ENCODE data around the gene PKP4. TPM values are rescaled to one million over a fixed set of nuclear protein-coding genes. Genes with fewer than 3 reads are reported as not detected.
A peak's percentile ranks its signal among the peaks of the same experiment; 100 is the strongest.

Gene PKP4
- total and polyA plus RNA-seq, 9 of the 15 experiments (the other 6 are each of a cell fraction or from before 2014, with no cell fraction given) = 24.6 to 99.1 (median 74.0) TPM

DNA sequence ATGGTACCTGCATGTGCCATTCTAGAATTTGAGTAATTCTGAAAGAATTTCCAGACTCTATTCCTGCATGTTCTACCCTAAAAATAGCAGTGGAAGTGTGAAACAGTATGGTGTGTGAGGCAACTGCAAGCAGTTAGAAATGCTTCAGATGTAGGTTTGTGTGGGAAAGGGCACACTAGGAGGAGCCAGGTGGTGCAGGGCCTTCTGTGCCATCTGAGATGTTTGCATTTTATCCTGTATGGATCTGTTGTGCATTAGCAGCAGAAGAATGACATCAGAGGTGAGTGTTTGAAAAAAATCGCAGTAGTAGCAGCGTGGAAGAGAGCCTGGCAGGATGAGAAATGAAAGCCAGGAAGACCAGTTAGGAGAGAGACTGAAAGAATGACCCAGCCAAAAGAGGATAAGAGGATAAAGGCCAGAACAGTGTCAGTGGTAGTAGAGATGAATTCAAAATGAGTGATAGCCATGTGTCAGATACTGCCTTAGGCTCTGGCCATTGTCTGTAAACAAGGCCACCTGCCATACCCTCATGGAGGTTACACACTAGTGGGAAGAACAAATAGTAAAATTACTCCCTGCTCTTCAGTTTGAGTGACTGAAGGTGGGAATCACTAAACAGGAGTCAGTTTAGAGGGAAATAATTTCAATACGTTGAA lies 142.2 kb downstream of the PKP4 start:
- no peak overlapping the region for H2AFZ ChIP-seq (ENCODE audit: low read depth, low read length)
- DNase-seq (ENCODE audit: extremely low read depth in 1 of 4, low spot score in 3 of 4) (no peak), ATAC-seq (peak; percentile 58), FAIRE-seq (no peak)
- H4K20me1 ChIP-seq (replicated peaks; ENCODE audit: control insufficient read depth, insufficient read depth, low read length) = no peaks in the 10 kb centered on the region
- intact Hi-C loops (cut with micrococcal nuclease) = no loop called here
- in situ Hi-C loops (cut with MboI) = no loop called here
- 92% methylated on average over 3 of the region's 3 CpGs for WGBS (ENCODE audit: insufficient coverage, low coverage, missing lambda C conversion rate)
- no TSS peak for BruUV-seq (replicated peaks)
- H3K9me1 ChIP-seq (ENCODE audit: control insufficient read depth, insufficient read depth, low read length) = no peaks in the 10 kb centered on the region
- peaks cover 0 to 6% of the 10 kb centered on the region in 2 experiments; a peak in 1 of 5 replicates for H3K4me1 ChIP-seq (replicated peaks in 1 of 2; ENCODE audit: control insufficient read depth in 2 of 2, insufficient read depth in 2 of 2, low read length in 2 of 2)
- H3K36me3 ChIP-seq (ENCODE audit: control insufficient read depth, insufficient read depth, low read length) = peaks cover 13% of the 10 kb centered on the region; the same call in 2 of the 3 replicates
- H3K27ac ChIP-seq (ENCODE audit: extremely low read depth, low read depth, low read length) = no peak overlapping the region
- no peak overlapping the region for H3K4me3 ChIP-seq
- no peaks in the 10 kb centered on the region for H3K27me3 ChIP-seq (ENCODE audit: control insufficient read depth in 2 of 2, insufficient read depth in 2 of 2, low read length in 2 of 2)
- H3K79me2 ChIP-seq (ENCODE audit: control insufficient read depth, insufficient read depth, low read length) = no peaks in the 10 kb centered on the region
- CTCF ChIA-PET (ENCODE audit: low intra/inter-chr PET ratio) = no interaction called here
- POLR2A ChIA-PET = no interaction called here
- no peak overlapping the region for H3K4me2 ChIP-seq (ENCODE audit: insufficient read depth, low read length)
- H3K9me3 ChIP-seq (replicated peaks; ENCODE audit: control insufficient read depth, insufficient read depth, low read depth, low read length) = no peaks in the 10 kb centered on the region
- no peak overlapping the region for H3K9ac ChIP-seq (ENCODE audit: insufficient read depth in 1 of 2, low read depth in 2 of 2, low read length in 2 of 2)
- no peak for TF ChIP-seq CC2D1A (IDR thresholded peaks at IDR 0.05)
- TF ChIP-seq HDGF (IDR thresholded peaks at IDR 0.05) = no peak
- no peak for TF ChIP-seq YY1 (IDR thresholded peaks at IDR 0.05; ENCODE audit: borderline replicate concordance in 1 of 3, control insufficient read depth in 1 of 3, extremely low read depth in 1 of 3, insufficient read depth in 3 of 3, insufficient read length in 1 of 3, insufficient replicate concordance in 2 of 3, low read depth in 1 of 3, low read length in 2 of 3)
- TF ChIP-seq, protein P1, sequence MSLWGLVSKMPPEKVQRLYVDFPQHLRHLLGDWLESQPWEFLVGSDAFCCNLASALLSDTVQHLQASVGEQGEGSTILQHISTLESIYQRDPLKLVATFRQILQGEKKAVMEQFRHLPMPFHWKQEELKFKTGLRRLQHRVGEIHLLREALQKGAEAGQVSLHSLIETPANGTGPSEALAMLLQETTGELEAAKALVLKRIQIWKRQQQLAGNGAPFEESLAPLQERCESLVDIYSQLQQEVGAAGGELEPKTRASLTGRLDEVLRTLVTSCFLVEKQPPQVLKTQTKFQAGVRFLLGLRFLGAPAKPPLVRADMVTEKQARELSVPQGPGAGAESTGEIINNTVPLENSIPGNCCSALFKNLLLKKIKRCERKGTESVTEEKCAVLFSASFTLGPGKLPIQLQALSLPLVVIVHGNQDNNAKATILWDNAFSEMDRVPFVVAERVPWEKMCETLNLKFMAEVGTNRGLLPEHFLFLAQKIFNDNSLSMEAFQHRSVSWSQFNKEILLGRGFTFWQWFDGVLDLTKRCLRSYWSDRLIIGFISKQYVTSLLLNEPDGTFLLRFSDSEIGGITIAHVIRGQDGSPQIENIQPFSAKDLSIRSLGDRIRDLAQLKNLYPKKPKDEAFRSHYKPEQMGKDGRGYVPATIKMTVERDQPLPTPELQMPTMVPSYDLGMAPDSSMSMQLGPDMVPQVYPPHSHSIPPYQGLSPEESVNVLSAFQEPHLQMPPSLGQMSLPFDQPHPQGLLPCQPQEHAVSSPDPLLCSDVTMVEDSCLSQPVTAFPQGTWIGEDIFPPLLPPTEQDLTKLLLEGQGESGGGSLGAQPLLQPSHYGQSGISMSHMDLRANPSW (CRISPR knock-in tag; IDR thresholded peaks at IDR 0.05) = no peak
- TF ChIP-seq MCM5 (IDR thresholded peaks at IDR 0.05; ENCODE audit: low read depth) = no peak
- TF ChIP-seq, protein P2, sequence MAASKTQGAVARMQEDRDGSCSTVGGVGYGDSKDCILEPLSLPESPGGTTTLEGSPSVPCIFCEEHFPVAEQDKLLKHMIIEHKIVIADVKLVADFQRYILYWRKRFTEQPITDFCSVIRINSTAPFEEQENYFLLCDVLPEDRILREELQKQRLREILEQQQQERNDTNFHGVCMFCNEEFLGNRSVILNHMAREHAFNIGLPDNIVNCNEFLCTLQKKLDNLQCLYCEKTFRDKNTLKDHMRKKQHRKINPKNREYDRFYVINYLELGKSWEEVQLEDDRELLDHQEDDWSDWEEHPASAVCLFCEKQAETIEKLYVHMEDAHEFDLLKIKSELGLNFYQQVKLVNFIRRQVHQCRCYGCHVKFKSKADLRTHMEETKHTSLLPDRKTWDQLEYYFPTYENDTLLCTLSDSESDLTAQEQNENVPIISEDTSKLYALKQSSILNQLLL (CRISPR knock-in tag; IDR thresholded peaks at IDR 0.05; ENCODE audit: borderline replicate concordance) = no peak
- TF ChIP-seq, protein P3, sequence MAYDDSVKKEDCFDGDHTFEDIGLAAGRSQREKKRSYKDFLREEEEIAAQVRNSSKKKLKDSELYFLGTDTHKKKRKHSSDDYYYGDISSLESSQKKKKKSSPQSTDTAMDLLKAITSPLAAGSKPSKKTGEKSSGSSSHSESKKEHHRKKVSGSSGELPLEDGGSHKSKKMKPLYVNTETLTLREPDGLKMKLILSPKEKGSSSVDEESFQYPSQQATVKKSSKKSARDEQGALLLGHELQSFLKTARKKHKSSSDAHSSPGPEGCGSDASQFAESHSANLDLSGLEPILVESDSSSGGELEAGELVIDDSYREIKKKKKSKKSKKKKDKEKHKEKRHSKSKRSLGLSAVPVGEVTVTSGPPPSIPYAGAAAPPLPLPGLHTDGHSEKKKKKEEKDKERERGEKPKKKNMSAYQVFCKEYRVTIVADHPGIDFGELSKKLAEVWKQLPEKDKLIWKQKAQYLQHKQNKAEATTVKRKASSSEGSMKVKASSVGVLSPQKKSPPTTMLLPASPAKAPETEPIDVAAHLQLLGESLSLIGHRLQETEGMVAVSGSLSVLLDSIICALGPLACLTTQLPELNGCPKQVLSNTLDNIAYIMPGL (CRISPR knock-in tag; IDR thresholded peaks at IDR 0.05) = no peak
- no peak for TF ChIP-seq ZNF212 (CRISPR knock-in tag; IDR thresholded peaks at IDR 0.05)
- TF ChIP-seq CTBP1 (IDR thresholded peaks at IDR 0.05; ENCODE audit: borderline replicate concordance) = no peak
- TF ChIP-seq PYGO2 (tag; IDR thresholded peaks at IDR 0.05) = no peak
- TF ChIP-seq, protein P4, sequence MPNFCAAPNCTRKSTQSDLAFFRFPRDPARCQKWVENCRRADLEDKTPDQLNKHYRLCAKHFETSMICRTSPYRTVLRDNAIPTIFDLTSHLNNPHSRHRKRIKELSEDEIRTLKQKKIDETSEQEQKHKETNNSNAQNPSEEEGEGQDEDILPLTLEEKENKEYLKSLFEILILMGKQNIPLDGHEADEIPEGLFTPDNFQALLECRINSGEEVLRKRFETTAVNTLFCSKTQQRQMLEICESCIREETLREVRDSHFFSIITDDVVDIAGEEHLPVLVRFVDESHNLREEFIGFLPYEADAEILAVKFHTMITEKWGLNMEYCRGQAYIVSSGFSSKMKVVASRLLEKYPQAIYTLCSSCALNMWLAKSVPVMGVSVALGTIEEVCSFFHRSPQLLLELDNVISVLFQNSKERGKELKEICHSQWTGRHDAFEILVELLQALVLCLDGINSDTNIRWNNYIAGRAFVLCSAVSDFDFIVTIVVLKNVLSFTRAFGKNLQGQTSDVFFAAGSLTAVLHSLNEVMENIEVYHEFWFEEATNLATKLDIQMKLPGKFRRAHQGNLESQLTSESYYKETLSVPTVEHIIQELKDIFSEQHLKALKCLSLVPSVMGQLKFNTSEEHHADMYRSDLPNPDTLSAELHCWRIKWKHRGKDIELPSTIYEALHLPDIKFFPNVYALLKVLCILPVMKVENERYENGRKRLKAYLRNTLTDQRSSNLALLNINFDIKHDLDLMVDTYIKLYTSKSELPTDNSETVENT (CRISPR knock-in tag; IDR thresholded peaks at IDR 0.05) = no peak
- TF ChIP-seq, protein P5, sequence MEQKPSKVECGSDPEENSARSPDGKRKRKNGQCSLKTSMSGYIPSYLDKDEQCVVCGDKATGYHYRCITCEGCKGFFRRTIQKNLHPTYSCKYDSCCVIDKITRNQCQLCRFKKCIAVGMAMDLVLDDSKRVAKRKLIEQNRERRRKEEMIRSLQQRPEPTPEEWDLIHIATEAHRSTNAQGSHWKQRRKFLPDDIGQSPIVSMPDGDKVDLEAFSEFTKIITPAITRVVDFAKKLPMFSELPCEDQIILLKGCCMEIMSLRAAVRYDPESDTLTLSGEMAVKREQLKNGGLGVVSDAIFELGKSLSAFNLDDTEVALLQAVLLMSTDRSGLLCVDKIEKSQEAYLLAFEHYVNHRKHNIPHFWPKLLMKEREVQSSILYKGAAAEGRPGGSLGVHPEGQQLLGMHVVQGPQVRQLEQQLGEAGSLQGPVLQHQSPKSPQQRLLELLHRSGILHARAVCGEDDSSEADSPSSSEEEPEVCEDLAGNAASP (IDR thresholded peaks at IDR 0.05) = no peak
